Esophagus squamous epithelium (tissue), 5 donors: ENCODE data around the gene DNAH11. TPM values are rescaled to one million over a fixed set of nuclear protein-coding genes. Genes with fewer than 3 reads are reported as not detected.

Experiments
- DNase-seq: peaks from one replicate; lab custom pipeline; 2025; lab: John Stamatoyannopoulos, UW
- H3K27ac ChIP-seq, 4 donors: fragments of 200-600 bp; sonication (generic); one replicate each; pipeline ENCODE4 v1.5.1; 2016 to 2019; ENCODE audit warnings: mild to moderate bottlenecking in 1 of 4
- H3K27me3 ChIP-seq, 4 donors: fragments of 200-600 bp; sonication (generic); 1 replicate in 3 of 4; 2 replicates in 1 of 4; pipeline versions ENCODE4 v1.5.1 to v1.6.0; 2017 to 2021; ENCODE audit warnings: antibody characterized with exemption in 1 of 4
- H3K36me3 ChIP-seq, 3 donors: fragments of 200-600 bp; sonication (generic); one replicate each; pipeline ENCODE4 v1.5.1; 2016 to 2019
- H3K4me1 ChIP-seq, 3 donors: fragments of 200-600 bp; sonication (generic); one replicate each; pipeline ENCODE4 v1.5.1; 2017 to 2019
- H3K4me3 ChIP-seq, 4 donors: fragments of 200-600 bp; sonication (generic); 1 replicate in 3 of 4; 2 replicates in 1 of 4; pipeline ENCODE4 v1.5.1; 2016 to 2019; ENCODE audit warnings: mild to moderate bottlenecking in 2 of 4, moderate library complexity in 1 of 4
- H3K9me3 ChIP-seq, 3 donors: fragments of 200-600 bp; sonication (generic); one replicate each; pipeline ENCODE4 v1.5.1; 2016 to 2019
- CTCF ChIP-seq, 6 experiments: fragments of 450-650 bp in 4 of 6; fragments of 200-600 bp in 2 of 6; sonication (generic) in 2 of 6; IDR thresholded peaks; one replicate each; pipeline ENCODE4 v1.5.1; 2016 to 2019; ENCODE audit warnings: antibody characterized with exemption in 6 of 6, mild to moderate bottlenecking in 4 of 6, moderate library complexity in 4 of 6
- POLR2A ChIP-seq, 4 donors: fragments of 450-650 bp; IDR thresholded peaks; one replicate each; pipeline ENCODE4 v1.6.1; 2017; ENCODE audit warnings: antibody characterized with exemption in 4 of 4, mild to moderate bottlenecking in 4 of 4, moderate library complexity in 3 of 4
- WGBS, 2 donors: methylation state at CpG; one replicate each; pipeline ENCODE4 v1.1.5; 2018; 5-methylcytosine and 5-hydroxymethylcytosine counted together
- intact Hi-C: fragments of 100-400 bp; cut with DNase I; formaldehyde crosslinking; loops from one replicate; pipeline ENCODE4 v1.15.0; 2022
- total RNA-seq, 4 donors: library from RNA; depleted of rRNA; stranded (reverse); fragments of >200 nt; gene quantifications; one replicate each; pipeline ENCODE4 v1.1.0, GENCODE V29; 2016
- donor health status: DM: yes; HTN: yes; CAD: no.

The DNAH11 gene
- total RNA-seq, 4 donors from 2014 or later, result 0.35 to 7.4 (median 0.74) TPM

GRCh38 chr7:21866731-21867130 lies 323.9 kb downstream of the DNAH11 start:
- H3K9me3 ChIP-seq, result no peaks in the 10 kb centered on the region
- H3K27me3 ChIP-seq, result no peaks in the 10 kb centered on the region
- no peaks in the 10 kb centered on the region for H3K36me3 ChIP-seq
- TF ChIP-seq POLR2A (IDR thresholded peaks at IDR 0.05) (no peak), CTCF (IDR thresholded peaks at IDR 0.05) (no peak)
- intact Hi-C loops, result no loop called here
- H3K27ac ChIP-seq, result no peak overlapping the region
- no peak overlapping the region for H3K4me3 ChIP-seq
- no peak for DNase-seq
- no peaks in the 10 kb centered on the region for H3K4me1 ChIP-seq
- WGBS, 2 donors, result 43 to 54% methylated on average over 1 of the region's 1 CpG

- intact Hi-C loops, result no loop called here
- H3K27me3 ChIP-seq, result no peaks in the 10 kb centered on the region
- no peaks in the 10 kb centered on the region for H3K9me3 ChIP-seq
- no peak for DNase-seq
- H3K4me3 ChIP-seq, result no peak overlapping the region
- H3K27ac ChIP-seq, result no peak overlapping the region
- TF ChIP-seq CTCF (IDR thresholded peaks at IDR 0.05), result no peak
- no peak for TF ChIP-seq POLR2A (IDR thresholded peaks at IDR 0.05)
- no peaks in the 10 kb centered on the region for H3K36me3 ChIP-seq
- H3K4me1 ChIP-seq, result no peaks in the 10 kb centered on the region
Measured at GRCh38 chr7:21867226-21867625, 324.4 kb downstream of the DNAH11 start.

- WGBS, 2 donors, result 81 to 82% methylated on average over 5 to 8 of the region's 8 CpGs
- TF ChIP-seq CTCF (IDR thresholded peaks at IDR 0.05), result no peak
- no peak for TF ChIP-seq POLR2A (IDR thresholded peaks at IDR 0.05)
- no peak overlapping the region for H3K27ac ChIP-seq
- no peaks in the 10 kb centered on the region for H3K27me3 ChIP-seq
- intact Hi-C loops, result no loop called here
- H3K4me3 ChIP-seq, result no peak overlapping the region
- no peaks in the 10 kb centered on the region for H3K36me3 ChIP-seq
- DNase-seq, result no peak
- no peaks in the 10 kb centered on the region for H3K4me1 ChIP-seq
- H3K9me3 ChIP-seq, result no peaks in the 10 kb centered on the region
Measured at GRCh38 chr7:21867816-21868575, 325.2 kb downstream of the DNAH11 start.

GRCh38 chr7:21868576-21868850 lies 325.7 kb downstream of the DNAH11 start:
- Histone ChIP-seq H3K27ac (no peak overlapping the region), H3K27me3 (no peaks in the 10 kb centered on the region), H3K4me3 (no peak overlapping the region), H3K36me3 (no peaks in the 10 kb centered on the region), H3K4me1 (no peaks in the 10 kb centered on the region), H3K9me3 (no peaks in the 10 kb centered on the region)
- WGBS, 2 donors, result 46 to 59% methylated on average over 2 to 3 of the region's 3 CpGs
- no peak for DNase-seq
- TF ChIP-seq POLR2A (IDR thresholded peaks at IDR 0.05), result no peak
- TF ChIP-seq CTCF (IDR thresholded peaks at IDR 0.05), result no peak
- intact Hi-C loops, result no loop called here

- intact Hi-C loops, result no loop called here
- Histone ChIP-seq H3K27me3 (no peaks in the 10 kb centered on the region), H3K4me1 (no peaks in the 10 kb centered on the region), H3K4me3 (no peak overlapping the region), H3K9me3 (no peaks in the 10 kb centered on the region), H3K36me3 (no peaks in the 10 kb centered on the region), H3K27ac (no peak overlapping the region)
- no peak for DNase-seq
- TF ChIP-seq CTCF (IDR thresholded peaks at IDR 0.05) (no peak), POLR2A (IDR thresholded peaks at IDR 0.05) (no peak)
- WGBS, 2 donors, result 56 to 78% methylated on average over 3 to 5 of the region's 5 CpGs
Measured at GRCh38 chr7:21869785-21870402, 327.1 kb downstream of the DNAH11 start.
